Peyer's patch (tissue), 4 donors: ENCODE measurements around the gene BAK1. TPM values are rescaled to one million over a fixed set of nuclear protein-coding genes. Genes with fewer than 3 reads are reported as not detected.
A peak's percentile ranks its signal among the peaks of the same experiment; 100 is the strongest.

Experiments used
- DNase-seq, 3 donors: peaks; one replicate each; pipeline ENCODE4 v3.0.0-alpha.2; 2017 to 2019
- H3K27ac ChIP-seq, 4 donors: fragments of 200-600 bp; sonication (generic); one replicate each; pipeline ENCODE4 v1.5.1; 2016 to 2019
- H3K27me3 ChIP-seq, 2 donors: fragments of 200-600 bp; sonication (generic); one replicate each; pipeline ENCODE4 v1.5.1; 2019
- H3K36me3 ChIP-seq, 3 donors: fragments of 200-600 bp; sonication (generic); one replicate each; pipeline ENCODE4 v1.5.1; 2016 to 2019
- H3K4me1 ChIP-seq, 4 donors: fragments of 200-600 bp; sonication (generic); one replicate each; pipeline ENCODE4 v1.5.1; 2016 to 2019
- H3K4me3 ChIP-seq, 4 donors: fragments of 200-600 bp; sonication (generic); 1 replicate in 3 of 4; 2 replicates in 1 of 4; pipeline ENCODE4 v1.5.1; 2016 to 2019; ENCODE audit warnings: mild to moderate bottlenecking in 1 of 4
- H3K9me3 ChIP-seq, 4 donors: fragments of 200-600 bp; sonication (generic); one replicate each; pipeline ENCODE4 v1.5.1; 2016 to 2019; ENCODE audit warnings: mild to moderate bottlenecking in 1 of 4
- CTCF ChIP-seq, 6 experiments: fragments of 450-650 bp in 4 of 6; fragments of 200-600 bp in 2 of 6; sonication (generic) in 1 of 6; IDR thresholded peaks; one replicate each; pipeline ENCODE4 v1.5.1; 2017 to 2019; ENCODE audit warnings: antibody characterized with exemption in 6 of 6, mild to moderate bottlenecking in 3 of 6, moderate library complexity in 1 of 6
- POLR2A ChIP-seq, 2 donors: fragments of 450-650 bp; IDR thresholded peaks; one replicate each; pipeline ENCODE4 v1.5.1; 2017; ENCODE audit warnings: antibody characterized with exemption in 2 of 2, mild to moderate bottlenecking in 2 of 2, moderate library complexity in 2 of 2
- total RNA-seq, 4 donors: library from RNA; depleted of rRNA; stranded (reverse); fragments of >200 nt; gene quantifications; one replicate each; pipeline ENCODE4 v1.1.0, GENCODE V29; 2016

Gene BAK1
- total RNA-seq = 10 to 100 TPM; 28.9 to 71.7 (median 66.3) TPM

GRCh38 chr6:33579828-33580714, at the start of gene BAK1:
Gene BAK1, minus strand, starts transcription at chr6:33580276. Its CDS starts 2,672 bp downstream, at chr6:33577604.
- peak within 1 kb of the TSS; percentile 93 to 97 (median 96) for H3K27ac ChIP-seq
- peak within 1 kb of the TSS; percentile 79 to 95 (median 88) for H3K4me3 ChIP-seq
- peak; percentile 94 to 97 (median 94) for DNase-seq
- no peaks in the 10 kb centered on the region for H3K9me3 ChIP-seq
- H3K27me3 ChIP-seq = no peaks in the 10 kb centered on the region
- peaks cover 0 to 12% (median 0%) of the 10 kb centered on the region in 3 donors for H3K36me3 ChIP-seq
- TF ChIP-seq CTCF (IDR thresholded peaks at IDR 0.05) = peak in 5 of 6 experiments; percentile 56 to 68 (median 60)
- TF ChIP-seq POLR2A (IDR thresholded peaks at IDR 0.05) = peak; percentile 95 to 98
- H3K4me1 ChIP-seq = peaks cover 0 to 31% (median 11%) of the 10 kb centered on the region in 4 donors

DNA sequence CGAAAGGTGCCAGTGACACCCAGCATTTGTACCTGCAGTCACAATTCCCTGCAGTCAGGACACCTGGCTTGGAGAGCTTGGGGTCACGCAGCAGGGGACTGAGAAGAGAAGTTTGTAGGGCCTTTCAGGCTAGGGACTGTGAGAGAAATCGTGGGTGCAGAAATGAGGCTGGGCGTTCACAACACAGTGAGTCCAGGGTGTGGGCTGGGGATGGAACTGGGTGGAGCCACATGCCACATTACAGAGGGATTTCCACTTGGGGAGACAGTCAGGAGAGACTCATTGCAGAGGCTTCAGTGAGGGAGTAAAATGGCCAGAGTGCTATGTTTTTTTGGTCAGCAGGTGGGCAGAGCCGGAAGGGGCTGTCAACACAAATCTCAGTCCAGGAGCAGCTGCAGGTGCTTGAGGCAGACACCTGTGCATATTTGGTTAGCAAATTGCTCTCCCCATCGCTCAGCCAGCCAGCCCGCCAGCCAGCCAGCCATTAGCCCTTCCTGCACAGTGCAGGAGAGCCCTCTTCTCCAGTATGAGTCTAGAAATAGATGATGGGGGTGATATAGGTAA, 48.4 kb upstream of the BAK1 start:
- no peak for TF ChIP-seq POLR2A (IDR thresholded peaks at IDR 0.05)
- TF ChIP-seq CTCF (IDR thresholded peaks at IDR 0.05) = no peak
- peak in 2 of 3 donors; percentile 48 to 68 for DNase-seq
- peaks cover 0 to 72% (median 21%) of the 10 kb centered on the region in 4 donors for H3K4me1 ChIP-seq

DNA sequence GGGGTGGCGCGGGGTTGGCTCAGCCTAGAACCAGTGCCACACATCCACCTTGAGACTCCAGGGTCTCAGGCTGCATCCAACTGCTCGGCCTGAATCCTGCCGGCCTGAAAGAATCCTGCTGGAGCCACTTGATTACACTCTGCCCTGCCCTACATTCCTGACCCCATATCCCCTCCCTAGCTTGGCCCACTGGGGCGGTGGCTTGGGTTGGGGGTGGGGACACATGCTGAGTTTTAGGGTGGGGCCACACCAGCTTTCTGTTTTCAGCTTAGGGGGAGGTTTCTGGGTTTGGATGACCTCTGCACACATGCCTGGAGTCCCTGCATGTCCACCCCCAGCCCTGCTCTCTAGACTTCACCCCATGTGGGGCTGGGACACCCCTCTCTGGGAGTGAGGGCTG, 47.8 kb upstream of the BAK1 start:
- peaks cover 0 to 71% (median 17%) of the 10 kb centered on the region in 4 donors for H3K4me1 ChIP-seq

More for the DNA sequence above, 48.4 kb upstream of the BAK1 start:
- Histone ChIP-seq H3K4me3 (no peak overlapping the region), H3K27ac (peak overlapping the region; percentile 32 to 46 (median 44)), H3K36me3 (peaks cover 0 to 3% (median 0%) of the 10 kb centered on the region in 3 donors), H3K9me3 (no peaks in the 10 kb centered on the region), H3K27me3 (no peaks in the 10 kb centered on the region)

GRCh38 chr6:33624856-33625255, 44.8 kb upstream of the BAK1 start:
- TF ChIP-seq CTCF (IDR thresholded peaks at IDR 0.05) (no peak), POLR2A (IDR thresholded peaks at IDR 0.05) (no peak)
- Histone ChIP-seq H3K4me1 (peaks cover 0 to 61% (median 14%) of the 10 kb centered on the region in 4 donors), H3K4me3 (no peak overlapping the region), H3K27me3 (no peaks in the 10 kb centered on the region), H3K27ac (peak overlapping the region in 3 of 4 donors; percentile 95 to 97 (median 95)), H3K36me3 (peaks cover 0 to 3% (median 0%) of the 10 kb centered on the region in 3 donors), H3K9me3 (no peaks in the 10 kb centered on the region)
- no peak for DNase-seq

More for the DNA sequence above, 47.8 kb upstream of the BAK1 start:
- no peaks in the 10 kb centered on the region for H3K9me3 ChIP-seq
- no peak for TF ChIP-seq POLR2A (IDR thresholded peaks at IDR 0.05)
- no peak for TF ChIP-seq CTCF (IDR thresholded peaks at IDR 0.05)
- no peak for DNase-seq
- no peaks in the 10 kb centered on the region for H3K27me3 ChIP-seq
- peak overlapping the region; percentile 32 to 46 (median 44) for H3K27ac ChIP-seq
- H3K4me3 ChIP-seq = no peak overlapping the region
- H3K36me3 ChIP-seq = peaks cover 0 to 3% (median 0%) of the 10 kb centered on the region in 3 donors

GRCh38 chr6:33623895-33624381, 43.9 kb upstream of the BAK1 start:
- H3K27ac ChIP-seq = peak overlapping the region in 3 of 4 donors; percentile 95 to 97 (median 95)
- DNase-seq = peak in 1 of 3 donors; percentile 57
- peaks cover 0 to 69% (median 14%) of the 10 kb centered on the region in 4 donors for H3K4me1 ChIP-seq
- peaks cover 0 to 3% (median 0%) of the 10 kb centered on the region in 3 donors for H3K36me3 ChIP-seq
- peak overlapping the region in 2 of 4 donors; percentile 4 to 78 for H3K4me3 ChIP-seq
- peak; percentile 39 to 47 for TF ChIP-seq POLR2A (IDR thresholded peaks at IDR 0.05)
- peak in 1 of 6 experiments; percentile 7 for TF ChIP-seq CTCF (IDR thresholded peaks at IDR 0.05)
- no peaks in the 10 kb centered on the region for H3K9me3 ChIP-seq
- H3K27me3 ChIP-seq = no peaks in the 10 kb centered on the region
